DMS53 treated with DMSO at 0.1 percent for 48 hours (cell line): Measurements from ENCODE around the gene CNOT6L.
"Not testable (repeated sequence)": the region's sequence is repeated elsewhere in the genome, so short reads cannot be mapped to it uniquely, and the experiment has no call there.

Experiments used
- DNase-seq: peaks from one replicate; lab custom pipeline; 2025; ENCODE audit not compliant: unreplicated experiment; lab: John Stamatoyannopoulos, UW

The CNOT6L gene

GRCh38 chr4:77783895-77784294 is 35.3 kb downstream of the CNOT6L start:
- DNase-seq = no peak

- peak; percentile 3 for DNase-seq
These were observed 36.9 kb downstream of the CNOT6L start for GRCh38 chr4:77782102-77782835.

- DNase-seq = not testable (repeated sequence)
These were observed 38.4 kb downstream of the CNOT6L start for GRCh38 chr4:77780762-77781161.

GRCh38 chr4:77777135-77777807 is 41.9 kb downstream of the CNOT6L start:
- DNase-seq = no peak

GRCh38 chr4:77776182-77777134 is 42.7 kb downstream of the CNOT6L start:
- DNase-seq = no peak

GRCh38 chr4:77773101-77773500 is 46.1 kb downstream of the CNOT6L start:
- no peak for DNase-seq

GRCh38 chr4:77771566-77771965 is 47.6 kb downstream of the CNOT6L start:
- DNase-seq = no peak

- no peak for DNase-seq
These were observed 53.4 kb downstream of the CNOT6L start for GRCh38 chr4:77765720-77766119.

- DNase-seq = no peak
These were observed 56.6 kb downstream of the CNOT6L start for GRCh38 chr4:77762531-77762930.

GRCh38 chr4:77761595-77761994 is 57.6 kb downstream of the CNOT6L start:
- no peak for DNase-seq

- DNase-seq = no peak
These were observed 60.4 kb downstream of the CNOT6L start for GRCh38 chr4:77758804-77759203.

GRCh38 chr4:77751764-77752163 is 67.4 kb downstream of the CNOT6L start:
- no peak for DNase-seq

GRCh38 chr4:77745792-77746191 is 73.4 kb downstream of the CNOT6L start:
- DNase-seq = no peak

GRCh38 chr4:77742054-77742453 is 77.1 kb downstream of the CNOT6L start:
- DNase-seq = no peak

GRCh38 chr4:77740480-77740879 is 78.7 kb downstream of the CNOT6L start:
- no peak for DNase-seq

- peak; percentile 42 for DNase-seq
These were observed 84.2 kb downstream of the CNOT6L start for GRCh38 chr4:77734928-77735327.

GRCh38 chr4:77731656-77732055 is 87.5 kb downstream of the CNOT6L start:
- no peak for DNase-seq

GRCh38 chr4:77728420-77728819 is 90.7 kb downstream of the CNOT6L start:
- DNase-seq = no peak

GRCh38 chr4:77721073-77721472 is 98.1 kb downstream of the CNOT6L start:
- DNase-seq = no peak

- DNase-seq = not testable (repeated sequence)
These were observed 100.7 kb downstream of the CNOT6L start for GRCh38 chr4:77718500-77718899.
